Mesodermal cell (in vitro differentiated cells): ENCODE measurements around the gene SMAD3.

Source experiments
- H3K27ac ChIP-seq: 2 replicates; pipeline ENCODE4 v1.7.0; 2013; ENCODE audit warnings: mild to moderate bottlenecking, low read depth, low read length, moderate library complexity; ENCODE audit not compliant: severe bottlenecking
- H3K36me3 ChIP-seq: 2 replicates; pipeline ENCODE4 v1.7.1; 2013; ENCODE audit warnings: mild to moderate bottlenecking, low read length, moderate library complexity; ENCODE audit not compliant: control insufficient read depth, insufficient read depth
- H3K4me1 ChIP-seq: one replicate; pipeline ENCODE4 v1.7.1; 2013; ENCODE audit warnings: mild to moderate bottlenecking, low read length; ENCODE audit not compliant: insufficient read depth, control insufficient read depth, poor library complexity, severe bottlenecking
- H3K4me3 ChIP-seq: 2 replicates; pipeline ENCODE4 v1.7.0; 2013; ENCODE audit warnings: low read length, control low read depth, mild to moderate bottlenecking; ENCODE audit not compliant: insufficient read depth, poor library complexity, severe bottlenecking; ENCODE audit errors: extremely low read depth
- H3K9me3 ChIP-seq: 2 replicates; pipeline ENCODE4 v1.7.1; 2013; ENCODE audit warnings: mild to moderate bottlenecking, low read length, moderate library complexity; ENCODE audit not compliant: control insufficient read depth
- WGBS, 2 experiments: methylation state at CpG; one replicate each; pipeline ENCODE4 v1.1.5; 2013; ENCODE audit warnings: missing lambda C conversion rate in 2 of 2; ENCODE audit not compliant: insufficient coverage in 2 of 2; 5-methylcytosine and 5-hydroxymethylcytosine counted together

SMAD3 gene

DNA sequence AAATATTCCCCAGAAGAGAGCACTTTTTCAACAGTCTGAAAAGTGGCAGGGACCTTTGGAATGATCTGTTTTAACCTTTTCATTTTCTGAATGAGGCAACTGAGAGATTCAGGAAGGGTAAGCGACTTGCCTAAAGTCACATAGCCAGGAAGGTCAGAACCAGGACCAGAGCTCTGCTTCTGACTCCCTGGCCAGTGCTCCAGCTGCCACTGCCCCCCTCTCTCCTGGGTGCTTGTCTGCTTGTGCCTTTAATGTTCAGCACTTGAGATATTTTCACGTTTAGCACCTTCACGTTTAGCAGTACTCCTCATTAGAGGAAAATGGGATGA is 68.3 kb downstream of the SMAD3 start:
- H3K4me1 ChIP-seq, result peaks cover 71% of the 10 kb centered on the region
- H3K4me3 ChIP-seq, result no peak overlapping the region
- H3K27ac ChIP-seq, result peak overlapping the region; percentile 70
- WGBS, 2 experiments, result 80 to 83% methylated on average over 1 to 3 of the region's 3 CpGs
- no peaks in the 10 kb centered on the region for H3K9me3 ChIP-seq
- H3K36me3 ChIP-seq, result peaks cover 16% of the 10 kb centered on the region

DNA sequence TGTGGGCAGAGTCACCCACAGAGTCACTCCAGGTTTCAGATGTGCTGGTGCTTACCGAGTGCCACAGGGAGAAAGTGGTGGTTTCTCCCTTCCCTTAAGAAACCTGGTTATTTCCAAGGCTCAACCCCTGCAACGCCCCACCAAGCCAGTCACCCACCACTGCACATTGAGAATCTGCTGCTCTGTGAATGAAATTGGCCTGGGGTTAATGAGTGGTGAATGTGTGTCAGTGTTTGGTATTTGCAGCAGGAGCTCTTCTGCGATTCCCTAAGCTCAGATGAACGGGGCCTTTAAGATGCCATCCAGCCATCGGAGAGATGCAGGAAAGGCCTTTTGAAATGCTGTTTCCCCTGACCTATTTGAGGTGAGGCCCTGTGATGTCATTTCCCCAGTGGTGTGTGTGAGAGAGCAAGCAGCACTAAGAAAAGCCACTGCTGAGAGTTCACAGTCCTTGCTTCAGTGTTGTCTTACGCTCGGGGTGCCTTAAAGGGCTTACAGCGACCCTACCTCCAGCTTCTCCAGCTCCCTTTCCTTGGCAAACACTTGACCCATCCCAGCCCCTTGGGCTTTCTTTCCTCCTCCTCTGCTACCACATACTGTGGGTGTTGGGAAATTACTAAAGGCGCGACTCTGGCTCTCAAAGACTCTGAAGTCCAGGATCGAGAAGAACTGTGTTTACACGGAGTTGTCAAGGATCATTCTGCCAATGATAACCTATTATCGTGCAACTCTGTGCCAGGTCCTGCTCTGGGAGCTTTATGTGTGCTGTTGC is 68.9 kb downstream of the SMAD3 start:
- H3K4me3 ChIP-seq, result no peak overlapping the region
- peaks cover 10% of the 10 kb centered on the region for H3K36me3 ChIP-seq
- peak overlapping the region; percentile 70 for H3K27ac ChIP-seq
- 65 to 71% methylated on average over 11 of the region's 13 CpGs for WGBS, 2 experiments
- H3K4me1 ChIP-seq, result peaks cover 74% of the 10 kb centered on the region
- no peaks in the 10 kb centered on the region for H3K9me3 ChIP-seq

DNA sequence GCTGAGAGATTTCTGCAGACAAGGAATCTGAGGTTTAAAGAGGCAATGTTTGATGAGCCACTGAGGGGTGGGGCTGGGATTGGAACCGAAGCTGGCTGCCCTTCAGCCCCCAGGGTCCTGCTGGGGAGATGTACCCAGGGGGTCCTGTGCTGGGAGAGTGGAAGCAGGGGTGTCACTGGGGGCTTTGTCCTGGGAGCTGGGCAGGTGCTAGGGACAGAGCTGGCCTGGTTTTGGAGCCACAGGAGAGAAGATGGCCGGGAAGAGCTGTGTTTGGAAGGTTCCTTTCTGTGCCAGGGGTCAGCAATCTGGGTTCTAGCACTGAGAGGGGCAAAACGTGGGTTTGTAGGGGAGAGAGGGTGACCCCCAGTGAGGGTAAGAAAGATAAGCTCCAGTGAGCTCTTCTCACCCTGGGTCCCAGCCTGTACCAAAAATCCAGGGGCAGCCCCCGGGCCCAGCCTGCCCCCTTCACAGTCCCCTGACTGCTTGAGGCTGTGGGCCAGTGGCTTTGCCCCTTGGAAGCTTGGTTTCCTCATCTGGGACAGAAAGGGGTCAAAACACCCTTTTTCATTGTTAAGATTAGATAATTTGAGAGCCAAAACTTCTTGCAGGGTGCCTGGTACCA is 69.6 kb downstream of the SMAD3 start:
- H3K27ac ChIP-seq, result peak overlapping the region; percentile 70
- H3K4me3 ChIP-seq, result no peak overlapping the region
- H3K4me1 ChIP-seq, result peaks cover 74% of the 10 kb centered on the region
- H3K9me3 ChIP-seq, result no peaks in the 10 kb centered on the region
- H3K36me3 ChIP-seq, result peaks cover 7% of the 10 kb centered on the region
- 72 to 81% methylated on average over 3 of the region's 4 CpGs for WGBS, 2 experiments

DNA sequence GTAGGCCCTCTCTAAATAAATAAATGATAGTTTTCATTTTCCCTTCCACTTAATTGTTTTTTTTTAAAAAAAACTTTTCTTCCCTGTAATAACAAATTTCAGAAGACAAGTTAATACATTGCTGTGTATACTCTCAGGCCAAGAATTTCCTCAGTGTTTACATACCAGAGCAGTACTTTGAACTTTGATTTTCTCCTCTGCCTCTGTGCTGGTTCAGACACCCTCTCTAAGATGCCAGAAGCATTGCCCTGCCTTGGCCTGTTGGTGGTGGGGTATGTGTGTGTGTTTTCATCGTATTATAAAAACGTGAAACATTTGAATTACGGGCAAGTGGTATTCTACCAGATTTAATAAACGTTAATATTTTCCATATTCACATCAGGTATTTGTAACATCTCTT is 70.1 kb downstream of the SMAD3 start:
- peaks cover 71% of the 10 kb centered on the region for H3K4me1 ChIP-seq
- H3K27ac ChIP-seq, result peak overlapping the region; percentile 70
- peaks cover 4% of the 10 kb centered on the region for H3K36me3 ChIP-seq
- 65 to 93% methylated on average over 2 of the region's 4 CpGs for WGBS, 2 experiments
- no peaks in the 10 kb centered on the region for H3K9me3 ChIP-seq
- no peak overlapping the region for H3K4me3 ChIP-seq

DNA sequence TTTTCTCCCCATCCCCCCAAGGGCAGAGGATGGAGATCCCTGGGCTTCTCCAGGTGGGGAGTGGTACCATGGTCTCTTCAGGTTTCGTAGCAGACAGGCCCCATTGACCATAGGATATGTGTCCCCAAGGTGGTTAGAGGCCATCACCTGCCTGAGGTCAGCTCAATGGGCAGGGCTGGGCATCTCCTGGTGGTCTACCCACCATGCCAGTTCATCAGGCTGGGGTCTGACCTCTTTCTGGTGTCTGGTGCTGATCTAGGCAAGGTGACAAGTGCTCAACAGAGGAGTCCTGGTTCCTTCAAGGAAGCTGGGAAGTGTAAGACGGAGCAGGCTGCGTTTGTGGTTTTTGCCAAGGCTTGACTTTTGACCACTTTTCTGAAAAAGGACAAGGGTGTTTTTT is 71.4 kb downstream of the SMAD3 start:
- H3K4me1 ChIP-seq, result peaks cover 72% of the 10 kb centered on the region
- peaks cover 4% of the 10 kb centered on the region for H3K36me3 ChIP-seq
- no peaks in the 10 kb centered on the region for H3K9me3 ChIP-seq
- H3K4me3 ChIP-seq, result no peak overlapping the region
- no peak overlapping the region for H3K27ac ChIP-seq
- WGBS, 2 experiments, result 93 to 100% methylated on average over 1 to 2 of the region's 3 CpGs

DNA sequence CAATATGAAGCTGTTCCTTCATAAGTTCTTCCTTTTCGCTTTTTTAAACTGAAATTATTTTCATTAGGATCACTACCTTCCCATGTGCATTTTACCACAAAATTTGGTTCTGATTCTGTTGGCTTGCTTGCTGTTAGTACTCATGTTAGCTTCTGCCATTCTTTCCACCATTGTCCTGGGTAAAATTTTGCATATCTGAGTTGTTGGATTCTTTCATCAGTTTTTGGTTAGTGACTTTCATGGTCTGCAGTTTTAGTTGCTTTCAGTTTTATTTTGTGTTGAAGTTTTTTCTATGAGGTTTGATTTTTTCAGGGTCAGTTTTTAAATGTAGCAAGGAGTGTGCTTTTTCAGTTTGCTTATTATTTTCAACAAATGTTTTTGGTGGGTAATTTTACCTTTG is 71.9 kb downstream of the SMAD3 start:
- WGBS, 2 experiments, result no CpG with 5 or more reads among the region's 1 CpG
- Histone ChIP-seq H3K27ac (peak overlapping the region; percentile 16), H3K36me3 (peaks cover under 1% of the 10 kb centered on the region), H3K4me1 (peaks cover 72% of the 10 kb centered on the region), H3K4me3 (no peak overlapping the region), H3K9me3 (no peaks in the 10 kb centered on the region)

DNA sequence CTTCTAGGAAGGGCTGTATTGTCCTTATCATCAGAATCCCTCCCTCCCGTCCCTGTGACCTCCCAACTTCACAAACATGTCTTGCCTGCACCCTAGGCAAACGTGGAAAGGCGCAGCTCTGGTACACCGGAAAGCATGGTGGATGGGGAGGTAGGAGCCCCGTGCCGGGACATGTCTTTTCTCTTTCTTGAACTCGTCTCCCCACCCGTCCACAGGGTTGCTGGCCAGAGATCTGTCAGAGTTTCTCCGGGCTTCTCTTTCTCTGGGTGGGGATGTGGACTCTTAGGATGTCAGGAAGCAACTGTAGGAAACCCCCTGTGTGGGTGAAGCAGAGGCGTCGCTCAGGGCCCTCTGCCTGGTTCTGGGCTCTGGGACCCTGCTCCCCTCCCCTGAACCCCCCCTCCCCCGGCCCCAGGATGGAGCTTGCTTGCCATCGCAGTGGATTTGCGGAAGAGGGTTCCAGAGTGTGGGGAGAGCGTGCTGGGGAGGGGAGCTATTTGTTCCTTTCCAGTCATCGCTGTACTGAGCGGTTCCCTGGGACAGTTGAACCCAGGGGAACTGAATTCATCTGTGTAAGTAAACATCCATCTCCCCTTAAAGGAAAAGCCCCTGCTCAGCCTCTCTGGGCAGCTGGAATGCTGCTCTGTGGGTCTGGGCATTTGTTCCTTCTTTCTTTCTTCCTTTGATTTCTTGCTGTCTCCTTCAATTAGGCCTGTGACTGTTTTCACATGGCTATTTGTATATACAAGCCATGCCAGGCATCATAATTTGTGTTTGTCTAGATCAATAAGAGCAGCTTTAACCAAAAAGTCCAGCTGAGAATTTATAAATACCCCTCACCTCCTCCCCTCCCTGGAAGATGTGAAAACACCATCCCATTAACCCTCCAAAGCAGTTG is 72.8 kb downstream of the SMAD3 start:
- H3K9me3 ChIP-seq, result no peaks in the 10 kb centered on the region
- 73 to 79% methylated on average over 5 to 7 of the region's 17 CpGs for WGBS, 2 experiments
- H3K4me1 ChIP-seq, result peaks cover 73% of the 10 kb centered on the region
- H3K4me3 ChIP-seq, result no peak overlapping the region
- no peaks in the 10 kb centered on the region for H3K36me3 ChIP-seq
- peak overlapping the region; percentile 68 for H3K27ac ChIP-seq

DNA sequence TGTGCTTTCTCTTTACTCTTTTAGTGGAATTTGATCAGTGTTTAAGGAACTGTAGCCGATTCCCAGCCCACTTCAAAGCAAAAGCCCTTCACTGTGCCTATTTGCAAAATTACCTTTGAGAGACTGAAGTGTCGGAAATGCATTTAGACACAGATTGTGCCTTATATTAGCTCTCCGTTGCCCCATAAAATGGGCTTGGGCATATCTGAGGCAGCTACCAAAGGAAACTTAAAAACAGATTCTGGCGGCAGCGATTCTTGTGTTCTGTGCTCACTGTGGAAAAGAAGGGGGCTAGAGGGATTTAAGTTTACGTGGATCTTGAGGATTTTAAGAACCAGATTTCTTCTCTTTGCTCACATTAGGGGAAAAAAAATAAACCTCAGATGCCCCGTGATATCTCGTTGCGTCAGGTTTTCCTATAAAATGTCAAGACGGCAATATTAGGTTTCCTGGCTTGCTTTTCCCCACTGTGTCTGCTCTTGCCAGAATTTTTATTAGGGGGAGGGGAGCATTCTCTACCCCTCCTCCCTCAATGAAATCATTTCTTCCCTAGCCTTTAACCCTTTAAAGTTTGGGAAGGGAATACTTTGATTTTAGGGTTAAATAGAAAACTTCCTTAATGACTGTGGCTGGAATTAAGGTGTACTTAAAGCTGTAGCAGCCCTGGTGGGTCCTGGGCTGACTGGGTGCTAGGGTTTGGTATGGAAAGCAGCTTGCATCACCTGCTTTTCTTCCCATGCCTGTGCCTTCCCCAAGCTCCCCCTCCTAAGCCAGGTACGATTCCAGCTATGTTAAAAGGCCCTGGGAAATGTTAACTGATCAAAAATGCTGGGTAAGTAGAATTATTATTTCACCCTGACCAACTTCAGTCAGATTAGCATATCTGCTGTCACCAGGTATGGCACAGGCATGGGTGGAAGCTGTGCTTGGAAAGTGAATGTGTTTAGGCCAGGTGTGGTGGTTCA is 73.8 kb downstream of the SMAD3 start:
- Histone ChIP-seq H3K36me3 (no peaks in the 10 kb centered on the region), H3K4me1 (peaks cover 72% of the 10 kb centered on the region), H3K27ac (peak overlapping the region; percentile 68), H3K9me3 (no peaks in the 10 kb centered on the region), H3K4me3 (no peak overlapping the region)
- 85 to 94% methylated on average over 6 to 7 of the region's 11 CpGs for WGBS, 2 experiments

DNA sequence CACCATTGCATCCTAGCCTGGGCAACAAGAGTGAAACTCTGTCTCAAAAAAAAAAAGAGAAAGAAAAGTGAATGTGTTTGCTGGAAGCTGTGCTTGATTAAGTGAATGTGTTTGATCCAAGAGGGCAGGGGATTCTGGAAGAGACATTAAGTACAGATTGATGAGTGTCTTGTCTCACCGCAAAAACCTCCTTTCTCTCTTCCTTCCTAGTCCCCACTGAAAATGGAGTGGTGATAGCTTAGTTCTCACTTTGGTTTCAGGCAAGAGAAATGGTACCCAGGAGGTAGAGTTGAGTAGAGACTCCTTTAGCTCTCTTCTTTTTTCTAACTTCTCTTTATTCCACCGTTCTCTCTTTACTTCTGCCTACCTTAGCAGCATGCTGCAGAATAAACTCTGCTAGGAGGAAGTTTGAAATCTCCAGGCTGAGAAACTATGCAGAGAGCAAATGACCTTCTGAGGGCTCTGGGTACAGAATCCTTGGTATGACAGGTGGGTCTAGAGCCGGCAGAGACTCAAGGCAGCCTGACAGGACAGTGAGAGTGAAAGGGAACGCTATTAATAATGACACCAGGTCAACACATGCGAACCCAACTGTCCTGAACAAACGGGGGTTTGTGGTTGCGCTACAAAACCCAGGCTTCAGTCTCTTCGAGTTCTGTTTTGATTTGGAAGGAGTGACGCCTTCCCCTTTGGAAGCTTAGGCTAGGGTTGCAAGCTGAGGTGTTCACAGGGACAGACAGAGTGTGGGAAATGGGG is 74.9 kb downstream of the SMAD3 start:
- 90 to 94% methylated on average over 7 of the region's 9 CpGs for WGBS, 2 experiments

More for the DNA sequence above, 74.9 kb downstream of the SMAD3 start:
- H3K9me3 ChIP-seq, result no peaks in the 10 kb centered on the region
- H3K4me3 ChIP-seq, result no peak overlapping the region
- H3K4me1 ChIP-seq, result peaks cover 72% of the 10 kb centered on the region
- no peaks in the 10 kb centered on the region for H3K36me3 ChIP-seq
- no peak overlapping the region for H3K27ac ChIP-seq
